HG02759 (cell line): ENCODE measurements around the gene FBXO3.

Experiments used
- ATAC-seq: cut with Tn5 transposase; IDR thresholded peaks from one replicate; pipeline ENCODE4 v1.9.1; 2021; ENCODE audit warnings: mild to moderate bottlenecking, moderate library complexity; ENCODE audit not compliant: unreplicated experiment

The FBXO3 gene

GRCh38 chr11:33772870-33773269, 1.4 kb downstream of the FBXO3 start:
- ATAC-seq = no peak

GRCh38 chr11:33772300-33772699, 2.0 kb downstream of the FBXO3 start:
- no peak for ATAC-seq

- no peak for ATAC-seq
These were observed 4.1 kb downstream of the FBXO3 start for GRCh38 chr11:33770236-33770635.

- ATAC-seq = no peak
These were observed 4.8 kb downstream of the FBXO3 start for GRCh38 chr11:33769542-33769941.

DNA sequence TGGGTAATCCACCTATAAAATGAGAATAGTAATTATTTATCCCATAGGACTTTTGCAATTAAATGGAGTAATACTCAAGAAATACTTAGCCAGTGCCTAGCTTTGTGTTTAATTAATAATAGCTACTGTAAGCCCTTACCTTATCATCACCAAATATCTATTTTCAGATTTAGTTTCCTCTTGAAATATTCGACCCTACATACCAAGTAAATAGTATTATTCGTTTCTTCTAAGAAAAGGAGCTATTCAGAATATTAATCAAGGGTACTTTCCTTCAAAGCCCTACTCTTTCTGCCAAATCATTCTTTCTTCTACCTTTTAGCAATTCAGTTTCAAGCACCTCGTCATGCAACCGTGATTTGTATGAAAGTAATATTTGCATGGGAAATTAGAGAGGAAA, 6.7 kb downstream of the FBXO3 start:
- ATAC-seq = no peak

DNA sequence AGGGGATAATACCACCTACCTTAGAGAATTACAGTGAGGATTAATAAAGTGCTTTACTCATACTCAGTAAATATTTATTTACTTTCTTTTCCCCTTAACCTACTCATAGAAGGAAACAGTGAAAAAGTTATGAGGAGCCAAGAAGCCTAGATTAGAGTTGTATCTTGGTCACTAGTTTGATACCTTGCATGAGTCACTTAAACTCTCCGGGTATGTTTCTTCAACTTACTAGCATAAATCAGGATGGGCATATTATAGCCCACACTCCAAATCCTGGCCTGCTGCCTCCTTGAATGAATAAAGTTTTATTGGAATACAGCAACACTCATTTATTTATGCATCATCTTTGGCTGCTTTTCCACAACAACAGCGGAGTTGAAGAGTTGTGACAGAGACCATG, 8.2 kb downstream of the FBXO3 start:
- ATAC-seq = no peak

- ATAC-seq = peak; percentile 72
These were observed 12.8 kb downstream of the FBXO3 start for GRCh38 chr11:33761471-33761870.

- peak; percentile 100 for ATAC-seq
These were observed 20.9 kb downstream of the FBXO3 start for GRCh38 chr11:33753304-33753967.

DNA sequence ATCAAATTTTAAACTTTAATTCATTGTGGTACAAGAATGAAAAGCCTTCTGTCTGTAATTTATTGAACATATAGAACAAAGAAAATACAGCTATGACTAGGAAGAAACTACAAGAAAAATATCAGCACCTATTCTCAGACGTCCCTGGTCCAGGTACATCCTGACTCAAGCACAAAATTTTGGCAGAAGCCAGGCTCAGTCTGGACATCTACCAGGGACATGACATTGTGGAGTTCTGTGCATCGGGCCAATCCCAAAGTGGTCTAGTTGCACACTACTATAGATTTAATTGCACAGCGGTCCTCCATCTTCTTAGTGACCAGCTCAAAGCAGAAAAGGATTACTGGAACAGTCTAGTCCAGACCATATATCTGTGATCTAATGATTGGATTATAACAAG, 22.4 kb downstream of the FBXO3 start:
- ATAC-seq = no peak

DNA sequence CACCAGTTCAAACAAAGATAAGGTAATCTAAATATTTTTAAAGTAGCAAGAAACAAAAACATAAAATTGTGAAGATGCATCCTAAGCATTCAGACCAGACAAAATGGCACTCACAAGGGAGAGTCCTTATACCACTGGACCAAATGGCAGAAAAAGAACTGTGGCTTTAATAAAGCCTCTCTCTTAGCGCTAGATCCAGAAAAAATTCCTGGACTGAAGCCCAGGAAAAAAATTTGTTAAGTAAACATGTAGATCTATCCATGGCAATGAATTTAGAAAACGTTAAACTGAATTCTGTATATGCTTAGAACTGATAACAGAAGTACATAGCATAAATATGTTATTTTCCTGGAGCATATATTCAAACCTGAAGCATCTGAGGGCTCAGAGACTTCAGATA, 26.3 kb downstream of the FBXO3 start:
- ATAC-seq = no peak

- ATAC-seq = no peak
These were observed 31.0 kb downstream of the FBXO3 start for GRCh38 chr11:33743291-33743690.

DNA sequence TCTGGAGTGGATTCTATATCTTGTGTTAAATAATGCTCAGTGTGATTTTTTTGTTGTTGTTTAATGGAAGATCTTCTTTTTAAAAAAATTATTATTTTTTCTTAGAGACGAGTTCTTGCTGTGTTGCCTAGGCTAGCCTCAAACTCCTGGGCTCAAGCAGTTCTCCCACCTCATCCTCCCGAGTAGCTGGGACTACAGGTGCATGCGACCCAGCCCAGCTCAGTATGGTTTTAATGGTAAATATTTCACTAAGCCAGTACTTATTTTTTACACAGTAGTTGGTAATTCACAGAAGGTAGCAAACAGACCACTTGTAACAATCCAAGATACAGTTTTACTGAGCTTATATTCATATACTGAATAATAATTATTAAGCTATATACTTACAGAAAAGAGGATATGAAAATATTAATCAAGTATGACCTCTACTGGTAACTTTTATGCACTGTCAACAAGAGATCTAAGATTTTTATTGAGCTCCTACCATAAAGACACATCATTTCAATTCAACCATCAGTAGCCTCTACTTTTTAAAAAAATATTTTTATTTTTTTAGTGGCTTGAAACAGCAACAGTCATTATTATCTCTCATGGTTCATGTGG, 32.0 kb downstream of the FBXO3 start:
- no peak for ATAC-seq

DNA sequence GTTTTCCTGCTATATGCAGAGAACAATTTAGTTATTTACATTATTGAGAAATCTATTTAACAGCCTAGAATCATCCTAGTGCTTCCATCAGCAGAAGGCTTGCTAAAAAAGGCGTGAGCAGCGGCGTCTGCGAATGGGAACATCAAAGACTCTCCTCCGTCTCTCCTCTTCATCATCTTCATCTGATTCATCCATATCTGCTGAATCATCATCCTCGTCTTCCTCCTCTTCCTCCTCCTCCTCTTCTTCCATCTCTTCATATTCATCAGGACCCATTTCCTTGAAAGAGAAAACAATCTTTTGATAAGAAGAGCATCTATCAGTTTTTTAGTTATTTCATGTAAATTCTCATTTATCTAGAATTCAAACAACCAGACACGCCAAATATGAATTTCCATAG, 32.5 kb downstream of the FBXO3 start:
- no peak for ATAC-seq

DNA sequence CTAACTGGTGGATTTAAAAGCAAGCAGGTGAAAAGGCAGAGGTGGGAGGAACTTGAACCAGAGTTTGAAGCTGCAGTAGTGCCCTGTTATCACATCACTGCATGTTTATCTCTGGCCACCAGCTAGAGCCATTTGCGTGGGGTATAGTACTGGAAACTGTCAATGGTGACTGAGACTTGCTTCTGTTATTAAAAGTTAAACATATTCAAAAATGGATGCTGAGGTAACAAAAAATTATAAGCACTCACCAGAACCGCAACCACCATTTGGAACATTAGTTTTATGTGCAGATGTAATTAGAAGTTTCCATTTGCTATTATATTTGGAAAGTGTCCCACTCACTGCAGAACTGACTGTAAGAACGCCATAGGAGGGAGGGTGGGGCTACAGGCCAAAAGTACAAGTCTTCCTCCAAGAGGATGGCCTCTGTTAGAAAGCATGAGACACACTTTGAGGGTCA, 36.9 kb downstream of the FBXO3 start:
- no peak for ATAC-seq

DNA sequence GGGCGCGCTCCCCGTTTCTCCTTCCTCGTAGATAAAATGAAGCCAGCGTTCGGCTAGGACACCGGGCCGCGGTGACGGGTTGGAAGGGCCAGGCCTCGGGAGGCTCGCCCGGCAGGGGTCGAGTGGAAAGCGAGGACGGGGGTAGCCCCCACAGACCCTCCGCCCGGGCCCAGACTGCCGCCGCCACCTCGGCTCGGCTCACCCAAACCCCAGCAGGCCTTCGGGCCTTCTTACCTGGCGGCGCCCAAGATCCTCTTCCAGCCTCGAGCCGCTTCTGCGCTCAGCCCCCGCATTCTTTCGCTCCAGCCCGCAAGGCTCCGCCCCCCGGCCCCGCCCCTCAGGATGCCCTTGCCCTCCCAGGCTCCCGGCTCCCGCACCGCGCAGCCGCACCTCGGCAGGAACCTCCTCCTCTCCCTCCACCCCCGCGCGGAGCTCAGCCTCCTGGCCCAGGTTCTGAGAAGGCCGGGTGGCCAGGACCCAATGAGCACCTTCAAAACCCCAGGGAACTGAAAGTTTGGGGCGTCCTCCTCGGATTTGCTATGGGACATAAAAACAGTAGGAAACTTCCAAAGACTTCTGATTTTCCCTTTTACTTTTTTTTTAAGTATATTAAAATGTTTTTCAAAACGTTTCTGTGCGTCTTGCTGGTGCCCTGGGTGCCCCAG, 38.0 kb downstream of the FBXO3 start, which contains the start of gene CD59:
TSS of gene CD59 (minus strand) at position 276 of the 665 bp plus-strand sequence. CDS start 13,978 bp downstream, outside the sequence.
- ATAC-seq = peak; percentile 65

GRCh38 chr11:33735271-33736147, 38.8 kb downstream of the FBXO3 start:
- ATAC-seq = peak; percentile 66

DNA sequence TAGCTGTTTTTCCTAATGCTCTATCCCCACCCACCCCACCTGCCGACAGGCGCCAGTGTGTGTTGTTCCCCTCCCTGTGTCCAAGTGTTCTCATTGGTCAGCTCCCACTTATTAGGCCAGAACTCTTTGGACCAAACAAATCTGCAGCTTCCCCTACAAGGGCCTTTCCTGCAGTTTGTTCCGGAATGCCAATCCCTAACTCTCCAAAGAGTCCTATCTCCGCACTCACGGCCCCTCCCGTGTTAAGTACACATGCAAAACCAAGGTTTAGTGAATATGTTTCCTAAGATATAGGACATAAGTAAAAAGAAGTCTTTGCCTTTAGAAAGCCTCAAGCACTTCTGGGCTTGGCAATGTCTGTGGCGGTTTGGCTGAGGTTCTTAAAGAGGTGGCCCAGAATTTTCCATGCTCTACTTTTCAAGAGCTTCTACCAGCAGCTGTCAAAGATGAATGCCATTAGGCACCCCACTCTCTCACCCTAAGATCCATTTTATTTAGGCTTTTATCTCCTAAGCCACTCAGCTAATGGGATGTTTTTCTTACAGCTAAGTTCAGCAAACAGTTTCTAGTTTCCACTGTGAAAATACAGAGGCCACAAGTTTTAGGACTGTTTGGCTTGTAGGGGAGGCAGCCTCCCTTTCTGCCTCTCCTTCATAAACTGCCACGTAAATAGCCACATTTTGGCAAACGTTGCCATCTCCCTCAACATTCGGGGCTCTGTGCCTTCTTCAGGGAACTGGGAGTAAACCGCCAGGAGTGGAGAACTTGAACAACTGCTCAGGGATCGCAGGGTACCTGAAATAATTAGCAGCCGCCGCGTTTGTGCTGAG, 39.7 kb downstream of the FBXO3 start:
- no peak for ATAC-seq

- ATAC-seq = no peak
These were observed 40.3 kb downstream of the FBXO3 start for GRCh38 chr11:33733980-33734379.

DNA sequence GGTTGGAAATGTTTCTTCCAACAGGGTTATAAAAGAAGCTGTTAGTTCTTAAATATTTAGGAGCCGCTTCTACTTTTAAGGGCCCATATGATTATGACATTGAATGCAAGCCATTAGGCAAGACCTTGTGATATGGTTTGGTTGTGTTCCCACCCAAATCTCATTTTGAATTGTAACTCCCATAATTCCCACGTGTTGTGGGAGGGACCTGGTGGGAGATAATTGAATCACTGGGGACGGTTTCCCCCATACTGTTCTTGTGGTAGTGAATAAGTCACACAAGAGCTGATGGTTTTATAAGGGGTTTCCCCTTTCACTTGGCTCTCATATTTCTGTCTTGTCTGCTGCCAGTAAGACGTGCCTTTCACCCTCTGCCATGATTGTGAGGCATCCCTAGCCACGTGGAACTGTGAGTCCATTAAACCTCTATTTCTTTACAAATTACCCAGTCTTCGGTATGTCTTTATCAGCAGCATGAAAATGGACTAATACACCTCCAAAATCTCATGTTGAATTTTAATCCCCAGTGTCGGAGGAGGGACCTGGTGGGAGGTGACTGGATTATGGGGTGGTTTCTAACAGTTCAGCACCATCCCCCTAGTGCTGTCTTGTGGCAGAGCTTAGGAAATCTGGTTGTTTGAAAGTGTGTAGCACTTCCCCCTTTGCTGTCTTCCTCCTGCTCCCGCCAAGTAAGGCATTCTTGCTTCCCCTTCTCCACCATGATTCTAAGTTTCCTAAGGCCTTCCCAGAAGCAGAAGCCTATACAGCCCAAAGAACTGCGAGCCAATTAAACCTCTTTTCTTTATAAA, 42.4 kb downstream of the FBXO3 start:
- no peak for ATAC-seq
